Right ventricle myocardium superior (tissue), 1 donor: Measurements from ENCODE around the gene APBB2. TPM values are rescaled to one million over a fixed set of nuclear protein-coding genes. Genes with fewer than 3 reads are reported as not detected.

Experiments
- ATAC-seq: fragments of 200-7000 bp; cut with Tn5 transposase; one replicate; pipeline ENCODE4 v1.9.1; 2020; ENCODE audit warnings: mild to moderate bottlenecking; ENCODE audit not compliant: poor library complexity
- DNase-seq: peaks from one replicate; pipeline ENCODE4 v3.0.0-alpha.2; 2020
- intact Hi-C: fragments of 100-400 bp; cut with DNase I; formaldehyde crosslinking; loops from one replicate; pipeline ENCODE4 v1.11.2; 2022
- total RNA-seq: library from RNA; stranded (reverse); fragmentation: NEBNext Ultra II Directional; extraction: Animal tissue kit (Norgen Biotek cat#: 25700); gene quantifications from one replicate; pipeline ENCODE4 v1.2.1, GENCODE V29; 2021
- donor health status: DM: no; HTN: yes; CAD: no; lungs with severe emphysema.

APBB2 gene
- total RNA-seq, 1 donor from 2014 or later: 22.5 TPM

DNA sequence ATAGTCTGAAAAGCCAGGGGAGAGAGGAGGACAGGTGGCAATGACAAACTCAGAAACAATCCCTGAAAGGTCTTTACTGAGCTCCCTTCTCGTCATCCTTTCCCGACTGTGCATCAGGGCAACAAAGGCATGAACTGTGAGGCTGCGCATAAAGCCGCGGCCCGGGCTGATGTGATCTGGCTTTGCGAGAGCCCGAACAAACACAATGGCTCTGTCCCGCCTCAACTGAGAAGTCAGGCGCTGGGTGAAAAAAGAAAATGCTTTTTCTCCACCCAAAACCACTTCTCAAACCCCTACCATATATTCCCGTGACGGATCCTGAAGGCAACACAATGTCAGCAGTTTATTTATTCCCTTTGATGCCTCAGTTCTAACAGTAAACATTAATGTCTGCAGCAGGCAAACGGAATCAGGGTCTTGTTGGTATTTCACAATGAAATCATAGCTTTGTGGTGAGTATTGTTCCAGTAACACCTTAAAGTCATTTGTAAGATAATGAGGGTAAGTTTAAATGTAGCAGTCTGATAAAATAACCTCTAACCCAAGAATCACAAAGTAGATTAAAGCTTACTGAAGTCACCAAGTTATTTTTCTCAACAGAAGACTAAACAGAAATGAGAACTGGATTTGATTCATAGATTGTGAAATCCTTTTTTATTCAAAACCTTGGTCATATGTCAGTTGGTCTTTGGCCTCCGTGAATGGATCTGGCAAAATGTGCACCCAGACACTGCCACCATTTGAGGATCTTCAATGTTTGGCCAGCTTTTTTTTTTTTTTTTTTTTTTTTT lies 67.4 kb downstream of the APBB2 start:
- DNase-seq (no peak), ATAC-seq (peak; percentile 28)
- intact Hi-C loops: no loop called here

DNA sequence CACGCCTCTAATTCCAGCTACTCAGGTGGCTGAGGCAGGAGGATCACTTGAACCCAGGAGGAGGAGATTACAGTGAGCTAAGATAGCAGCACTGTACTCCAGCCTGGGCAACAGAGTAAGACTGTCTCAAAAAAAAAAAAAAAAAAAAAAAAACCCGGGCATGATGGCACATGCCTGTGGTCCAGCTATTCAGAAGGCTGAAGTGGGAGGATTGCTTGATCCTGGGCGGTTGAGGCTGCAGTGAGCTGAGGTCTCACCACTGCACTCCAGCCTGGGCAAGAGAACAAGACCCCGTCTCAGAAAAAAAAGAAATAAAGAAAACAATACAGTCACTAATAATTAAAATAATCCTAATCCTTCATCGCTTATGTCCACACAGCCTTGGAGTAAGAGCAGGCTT lies 68.1 kb downstream of the APBB2 start:
- ATAC-seq: no peak
- no peak for DNase-seq
- intact Hi-C loops: no loop called here

DNA sequence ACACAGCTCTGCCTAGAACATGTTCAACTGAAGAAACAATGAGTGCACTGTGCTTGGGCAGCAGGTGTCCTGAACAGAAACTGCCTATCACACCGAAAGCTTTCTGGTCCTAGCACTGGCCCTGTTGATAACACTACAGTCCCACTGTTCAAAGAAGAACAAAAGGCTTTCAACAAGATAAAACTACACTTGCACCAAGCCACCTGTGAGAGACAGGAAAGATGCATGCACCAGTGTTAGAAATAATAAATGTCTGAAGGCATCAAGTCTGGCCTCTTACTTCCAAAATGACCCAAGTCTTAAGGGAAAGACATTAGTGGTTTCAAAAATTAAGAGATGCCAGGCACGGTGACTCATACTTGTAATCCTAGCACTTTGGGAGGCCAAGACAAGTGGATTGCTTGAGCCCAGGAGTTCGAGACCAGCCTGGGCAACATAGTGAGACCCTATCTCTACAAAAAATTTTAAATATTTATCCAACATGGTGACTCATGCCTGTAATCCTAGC lies 68.7 kb downstream of the APBB2 start:
- DNase-seq (no peak), ATAC-seq (no peak)
- intact Hi-C loops: no loop called here

DNA sequence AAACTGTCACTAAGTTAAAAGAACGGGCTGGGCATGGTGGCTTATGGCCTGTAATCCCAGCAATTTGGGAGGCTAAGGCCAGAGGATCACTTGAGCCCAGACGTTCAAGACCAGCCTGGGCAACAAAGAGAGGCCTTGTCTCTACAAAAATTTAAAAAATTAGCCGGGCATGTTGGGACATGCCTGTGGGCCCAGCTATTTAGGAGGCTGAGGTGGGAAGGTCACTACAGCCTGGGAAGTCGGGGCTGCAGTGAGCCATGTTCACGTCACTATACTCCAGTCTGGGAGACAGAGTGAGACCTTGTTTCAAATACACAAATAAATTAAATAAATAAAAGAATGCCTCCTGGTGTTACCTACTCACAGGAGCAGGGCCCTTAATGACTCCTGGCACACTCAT lies 69.5 kb downstream of the APBB2 start:
- intact Hi-C loops: no loop called here
- DNase-seq (no peak), ATAC-seq (no peak)

DNA sequence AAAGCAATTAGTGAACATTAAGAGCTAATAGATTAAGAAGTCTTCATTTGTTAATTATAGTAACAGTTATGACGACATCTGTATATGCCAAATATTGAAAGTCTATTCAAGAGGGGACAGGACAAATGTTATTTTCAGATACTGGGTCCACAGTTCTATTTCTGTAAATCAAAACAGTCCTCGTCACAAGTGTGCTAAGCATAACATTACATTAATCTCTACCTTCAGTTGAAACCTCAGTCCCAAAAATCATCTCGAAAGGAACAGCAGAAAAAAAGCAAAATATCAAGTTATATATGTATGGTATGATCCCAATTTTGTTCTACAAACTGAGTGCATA lies 70.3 kb downstream of the APBB2 start:
- ATAC-seq: peak; percentile 37
- DNase-seq: no peak

DNA sequence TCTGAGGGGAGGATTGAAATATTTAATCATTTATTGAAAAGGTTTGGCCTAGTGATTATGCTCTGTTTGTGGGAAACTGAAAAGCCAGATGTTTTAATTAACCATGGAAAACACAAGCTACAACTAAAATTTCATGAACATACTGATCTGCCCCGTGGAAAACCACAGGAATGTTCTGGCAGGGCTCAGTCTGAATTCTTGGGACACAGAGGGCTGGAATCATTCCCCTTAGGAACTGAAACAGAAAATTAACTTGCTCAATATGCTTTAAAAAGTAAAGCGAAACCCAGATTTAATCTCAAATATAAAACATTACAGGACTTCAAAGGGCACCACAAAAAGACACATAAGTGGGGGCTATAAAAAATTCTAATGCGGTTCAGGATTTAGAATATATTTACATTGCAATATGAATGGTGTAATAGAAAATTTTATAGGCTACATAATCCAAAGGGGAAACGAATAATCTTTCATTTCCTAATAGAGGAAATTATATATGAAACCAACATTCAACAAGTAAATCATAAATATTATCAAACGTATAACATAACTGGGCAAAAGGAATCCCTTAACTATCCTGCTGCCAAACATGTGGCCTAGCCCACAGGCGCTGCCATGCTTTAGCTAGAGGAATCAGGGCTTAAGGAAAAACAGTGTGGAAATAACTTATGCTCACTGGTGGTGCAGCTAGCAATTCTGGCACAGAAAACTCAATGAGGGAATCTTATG lies 70.9 kb downstream of the APBB2 start:
- no peak for DNase-seq

More for the DNA sequence above, 70.3 kb downstream of the APBB2 start:
- intact Hi-C loops: no loop called here

DNA sequence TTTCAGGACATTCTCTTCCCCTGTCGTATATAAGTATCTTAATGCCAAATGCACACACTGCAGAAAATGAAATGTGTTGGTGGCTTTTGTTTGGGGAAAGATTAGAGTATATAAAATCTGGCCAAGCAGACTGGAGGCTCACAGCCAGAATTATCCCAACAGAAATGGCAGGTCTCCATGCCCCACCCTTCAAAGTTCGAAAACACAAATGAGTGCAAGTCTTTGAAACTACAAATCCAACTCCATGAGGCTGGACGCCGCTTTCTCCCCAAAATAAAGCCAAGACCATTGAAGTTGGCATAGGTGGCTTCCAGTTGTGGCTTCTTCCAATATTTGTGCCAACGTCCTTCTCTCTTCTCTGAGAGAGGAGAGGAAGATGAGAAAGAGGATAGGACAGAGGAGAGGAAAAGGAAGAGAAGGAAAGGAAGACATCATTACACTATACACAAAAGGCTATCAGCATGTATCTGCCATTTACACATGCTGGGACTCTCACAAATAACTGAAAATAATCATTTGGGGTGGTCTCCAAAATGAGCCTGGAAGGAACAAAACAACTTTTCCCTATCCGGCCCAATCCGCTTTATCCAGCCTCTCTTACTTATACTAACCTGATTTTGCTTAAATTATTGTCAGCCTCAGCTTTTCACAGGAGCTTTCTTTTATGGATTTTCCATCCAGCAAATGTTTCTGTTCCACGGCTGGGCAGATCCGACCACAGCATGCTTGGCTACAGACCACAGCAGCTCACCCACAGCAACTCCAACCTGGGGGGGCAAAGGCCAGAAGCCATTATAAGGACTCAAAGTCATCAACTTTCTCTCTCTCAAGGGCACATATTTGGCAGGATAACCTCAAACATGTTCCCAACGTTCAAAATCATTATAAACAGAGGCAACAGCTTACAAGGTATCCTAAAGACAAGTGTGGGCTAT lies 71.7 kb downstream of the APBB2 start:
- ATAC-seq (peak; percentile 55), DNase-seq (peak; percentile 57)
- intact Hi-C loops: no loop called here

More for the DNA sequence above, 70.9 kb downstream of the APBB2 start:
- intact Hi-C loops: no loop called here
- peak; percentile 85 for ATAC-seq

DNA sequence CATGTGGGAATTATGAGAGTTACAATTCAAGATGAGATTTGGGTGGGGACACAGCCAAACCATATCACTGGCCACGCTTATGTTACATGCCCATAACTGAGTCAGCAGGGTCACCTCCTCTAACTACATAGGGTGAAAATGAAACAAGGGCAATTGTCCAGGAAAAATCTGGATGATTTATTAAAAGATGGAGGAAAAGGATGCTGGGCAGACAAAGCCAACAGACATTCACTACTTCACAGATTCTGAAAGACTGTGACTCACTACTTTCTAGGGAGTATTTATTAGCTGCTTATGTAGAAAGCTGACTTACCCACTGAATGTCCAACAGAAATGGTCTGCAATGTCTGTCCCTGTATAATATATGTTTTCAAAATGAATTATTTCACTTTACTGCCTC lies 72.4 kb downstream of the APBB2 start:
- no peak for DNase-seq
- intact Hi-C loops: no loop called here
- no peak for ATAC-seq

DNA sequence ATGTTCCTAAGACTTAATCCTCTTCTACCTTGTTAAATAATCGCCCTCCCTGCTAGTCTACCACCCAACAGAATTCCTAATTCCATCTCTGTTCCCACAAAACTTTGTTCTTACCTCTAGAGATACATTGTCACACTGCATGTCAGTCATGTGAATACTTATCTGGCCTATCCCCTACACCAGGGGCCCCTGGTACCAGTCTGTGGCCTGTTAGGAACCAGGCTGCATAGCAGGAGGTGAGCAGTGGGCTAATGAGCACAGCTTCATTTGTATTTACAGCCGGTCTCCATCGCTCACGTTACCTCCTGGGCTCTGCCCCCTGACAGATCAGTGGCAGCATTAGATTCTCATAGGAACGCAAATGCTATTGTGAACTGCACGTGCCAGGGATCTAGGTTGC lies 73.9 kb downstream of the APBB2 start:
- ATAC-seq (no peak), DNase-seq (no peak)
- intact Hi-C loops: no loop called here

DNA sequence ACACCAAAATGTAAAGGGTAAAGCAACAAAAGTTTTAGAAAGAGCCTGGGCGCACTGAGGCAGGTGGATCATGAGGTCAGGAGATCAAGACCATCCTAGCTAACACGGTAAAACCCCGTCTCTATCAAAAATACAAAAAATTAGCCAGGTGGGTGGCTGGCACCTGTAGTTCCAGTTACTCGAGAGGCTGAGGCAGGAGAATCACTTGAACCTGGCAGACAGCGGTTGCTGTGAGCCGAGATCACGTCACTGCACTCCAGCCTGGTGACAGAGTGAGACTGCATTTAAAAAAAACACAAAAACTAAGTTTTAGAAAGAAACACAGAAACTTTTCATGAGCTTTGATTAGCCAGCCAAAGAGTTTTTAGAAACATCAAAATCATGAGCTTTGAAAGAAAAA lies 76.5 kb downstream of the APBB2 start:
- intact Hi-C loops: no loop called here
- ATAC-seq: no peak
- DNase-seq: no peak

DNA sequence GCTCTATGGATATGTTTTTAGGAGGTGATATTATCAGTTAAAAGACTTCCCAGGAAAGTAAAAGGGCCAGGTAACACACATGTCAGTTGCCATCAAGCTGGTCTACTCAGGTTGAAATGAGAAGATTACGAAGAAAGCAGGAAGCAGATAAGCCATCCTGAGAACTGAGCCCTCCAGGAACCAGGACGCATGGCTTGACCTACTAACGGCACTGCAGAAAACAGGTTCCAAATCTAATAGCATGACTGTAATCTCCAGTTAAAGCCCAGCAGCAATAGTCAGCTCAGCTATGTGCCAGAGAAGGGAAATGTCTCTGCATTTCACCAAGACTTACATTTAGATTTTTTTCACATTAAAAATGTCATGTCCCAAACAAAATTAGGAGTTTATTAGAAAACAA lies 77.9 kb downstream of the APBB2 start:
- ATAC-seq (no peak), DNase-seq (no peak)
- intact Hi-C loops: no loop called here

DNA sequence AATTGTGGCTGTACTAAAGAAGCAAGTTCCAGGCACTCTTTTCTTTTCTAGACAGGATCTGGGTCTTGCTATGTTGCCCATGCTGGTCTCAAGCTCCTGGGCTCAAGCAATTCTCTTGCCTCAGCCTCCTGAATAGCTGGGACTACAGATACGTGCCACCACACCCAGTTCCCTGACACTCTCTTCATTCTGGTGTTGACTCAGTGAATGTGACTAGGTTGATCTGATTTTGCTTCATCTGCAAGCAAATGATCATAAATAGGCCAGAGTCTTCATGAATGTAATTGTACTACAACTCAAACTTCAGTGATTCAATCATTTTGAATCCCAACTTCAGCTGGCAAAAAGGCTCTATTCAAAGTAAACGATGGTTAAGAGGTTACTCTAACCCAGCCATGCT lies 78.5 kb downstream of the APBB2 start:
- intact Hi-C loops: no loop called here
- ATAC-seq (no peak), DNase-seq (no peak)

DNA sequence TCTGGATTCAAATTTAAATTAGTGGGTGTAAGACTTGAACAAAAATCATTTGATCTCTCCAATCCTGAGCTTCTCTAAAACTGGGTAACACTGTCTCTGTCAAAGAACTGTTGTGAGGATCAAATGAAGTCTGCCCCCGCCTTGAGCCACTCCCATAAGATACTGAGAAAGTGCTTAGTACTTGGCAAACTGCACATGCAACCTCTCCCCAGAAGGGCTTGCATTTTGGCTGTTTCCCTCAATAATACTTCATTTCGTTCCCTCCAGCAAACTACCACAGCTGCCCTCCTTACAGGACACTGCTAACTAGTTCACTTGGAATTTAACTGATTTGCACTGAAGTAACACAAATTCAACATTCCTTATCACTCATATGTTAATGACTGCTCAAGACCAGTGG lies 79.8 kb downstream of the APBB2 start:
- ATAC-seq: peak; percentile 78

DNA sequence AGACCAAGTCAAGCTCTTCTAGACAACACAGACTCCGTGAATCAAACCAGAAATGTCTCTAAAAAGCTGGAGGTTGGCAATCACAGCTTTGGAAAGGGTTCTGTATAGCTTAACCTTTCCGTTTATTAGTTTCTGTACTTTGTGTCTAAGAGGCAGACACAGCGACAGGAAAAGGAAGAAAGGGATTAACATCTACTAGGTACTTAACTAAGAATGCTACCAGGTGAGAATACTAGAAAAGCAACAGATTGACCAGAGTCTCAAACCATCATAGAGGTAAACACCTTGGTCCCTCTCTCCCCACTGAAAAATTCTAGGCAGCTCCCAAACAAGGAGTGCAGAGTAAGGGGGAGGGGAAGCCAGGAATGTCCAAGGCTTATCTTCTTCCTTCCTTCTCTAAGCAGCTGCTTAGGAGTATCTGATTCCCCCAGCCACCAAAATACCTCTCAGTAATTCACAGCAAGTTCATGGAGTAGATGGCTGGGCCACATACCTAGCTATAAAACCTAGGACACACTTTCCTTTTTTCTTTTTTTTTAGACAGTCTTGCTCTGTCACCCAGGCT lies 80.8 kb downstream of the APBB2 start:
- intact Hi-C loops: no loop called here
- DNase-seq: no peak
- no peak for ATAC-seq

More for the DNA sequence above, 79.8 kb downstream of the APBB2 start:
- no peak for DNase-seq
- intact Hi-C loops: no loop called here

DNA sequence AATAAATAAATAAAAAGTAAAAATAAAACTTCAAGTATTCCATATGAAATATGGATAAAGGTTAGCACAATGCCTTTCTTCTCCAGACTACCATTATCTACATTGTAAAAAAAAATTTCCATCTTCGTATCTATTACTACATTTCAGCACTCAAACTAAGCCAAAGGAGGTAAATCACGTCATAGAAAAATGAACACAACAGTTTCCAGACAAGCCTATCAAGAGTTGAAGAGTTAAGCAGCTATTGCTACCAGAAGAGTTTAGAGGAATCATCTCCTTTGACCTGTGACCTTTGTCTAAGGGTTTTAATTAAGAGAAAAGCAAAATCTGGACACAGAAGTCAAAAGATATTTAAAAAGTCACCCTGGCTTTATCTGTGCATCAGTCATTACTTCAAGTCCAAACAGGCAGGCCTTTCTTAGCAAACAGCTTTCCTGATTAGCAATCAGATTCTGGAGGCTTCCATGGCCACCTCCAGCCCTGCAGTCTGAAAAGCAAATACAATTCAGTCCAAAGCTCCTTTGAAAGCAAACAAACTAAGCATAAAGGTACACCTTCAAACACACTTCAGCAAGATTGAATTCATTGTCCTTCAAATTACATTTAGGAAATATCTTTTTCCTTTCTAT lies 82.2 kb downstream of the APBB2 start:
- ATAC-seq: no peak
- DNase-seq: no peak
- intact Hi-C loops: no loop called here

DNA sequence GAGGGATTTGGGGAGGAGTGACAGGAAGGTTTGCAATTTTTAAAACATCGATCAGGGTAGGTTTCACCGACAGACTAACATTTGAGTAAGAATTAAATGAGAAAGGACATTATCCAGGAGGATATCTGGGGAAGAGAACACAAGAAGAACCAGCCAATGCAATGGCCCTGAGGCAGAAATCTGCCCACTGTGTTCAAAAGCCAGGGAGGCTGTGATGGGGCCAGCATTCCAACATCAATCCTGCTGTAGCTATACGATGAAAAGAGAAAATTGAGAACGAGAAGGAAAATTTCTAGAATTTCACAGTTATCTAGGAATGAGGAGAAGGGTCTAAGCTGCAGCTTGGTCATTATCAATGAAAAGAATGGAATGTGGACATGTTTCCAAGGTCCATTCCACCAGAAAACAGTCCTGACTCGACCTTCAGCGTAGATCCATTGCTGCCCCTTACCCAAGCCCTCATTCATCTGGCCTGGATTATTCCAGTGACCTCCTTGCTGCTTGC lies 84.4 kb downstream of the APBB2 start:
- DNase-seq (no peak), ATAC-seq (no peak)
- intact Hi-C loops: no loop called here

DNA sequence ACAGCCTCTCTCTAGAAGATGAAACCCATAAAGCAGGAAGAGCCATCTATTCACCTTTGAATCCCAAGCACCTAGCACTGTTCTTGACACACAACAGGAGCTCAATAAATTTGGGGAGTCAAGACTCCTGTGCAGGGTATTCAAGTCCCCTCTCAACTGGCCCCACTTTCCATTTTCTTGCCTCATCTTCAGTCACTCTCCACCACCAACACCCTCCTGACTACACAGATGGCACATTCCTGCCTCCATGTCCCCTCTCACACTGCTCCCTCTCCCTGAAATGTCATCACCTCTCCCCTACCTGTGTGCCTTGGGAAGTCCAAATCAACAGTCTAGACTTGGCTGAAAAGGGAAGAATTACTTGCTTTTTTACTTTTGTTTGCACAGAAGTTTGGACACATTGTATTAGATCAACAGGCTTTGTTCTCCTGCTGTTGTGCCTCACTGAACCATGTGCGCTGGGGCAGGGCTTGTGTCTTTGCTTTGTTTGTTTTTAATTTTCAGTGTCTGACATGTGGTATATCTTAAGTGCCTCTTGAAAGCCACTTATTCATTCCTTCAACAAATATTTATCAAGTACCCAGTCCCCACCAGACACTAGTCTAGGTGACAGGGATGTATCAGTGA lies 85.1 kb downstream of the APBB2 start:
- intact Hi-C loops: no loop called here
- DNase-seq (no peak), ATAC-seq (no peak)
